Islet precursor cell (in vitro differentiated cells): ENCODE data around the gene PDIK1L.

Experiments used
- DNase-seq: peaks from one replicate; pipeline ENCODE4 v3.0.0-alpha.2; 2018

The PDIK1L gene

DNA sequence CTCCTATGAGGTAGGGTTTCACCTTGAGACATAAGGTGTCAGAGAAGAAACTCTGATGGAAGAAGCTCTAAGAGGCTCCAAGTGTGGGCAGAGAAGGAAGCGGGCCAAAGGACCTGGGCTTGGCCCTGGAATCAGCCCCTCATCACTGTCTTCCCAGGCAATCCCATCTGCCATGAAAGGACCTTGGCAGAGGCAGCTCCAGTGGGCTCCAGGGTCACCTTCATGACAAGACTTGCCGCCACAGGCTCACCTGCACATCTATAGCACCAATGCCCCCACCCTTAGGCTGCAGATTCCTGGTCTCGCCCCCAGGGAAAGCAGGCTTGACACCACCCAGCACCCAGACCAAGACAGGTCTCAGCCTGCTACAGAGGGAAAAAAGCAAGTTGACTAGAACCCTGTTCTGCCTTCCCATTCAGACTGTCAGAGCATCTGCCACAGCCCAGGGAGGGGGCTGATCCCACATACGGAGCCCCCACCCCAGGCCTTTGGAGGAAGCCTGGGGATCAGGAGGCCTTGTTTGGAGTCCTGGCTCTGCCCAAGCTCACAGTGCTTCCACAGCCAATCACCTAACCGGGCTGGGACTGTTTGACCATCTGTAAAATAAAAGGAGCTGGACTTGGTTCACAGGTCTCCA is 46.8 kb downstream of the PDIK1L start:
- no peak for DNase-seq

DNA sequence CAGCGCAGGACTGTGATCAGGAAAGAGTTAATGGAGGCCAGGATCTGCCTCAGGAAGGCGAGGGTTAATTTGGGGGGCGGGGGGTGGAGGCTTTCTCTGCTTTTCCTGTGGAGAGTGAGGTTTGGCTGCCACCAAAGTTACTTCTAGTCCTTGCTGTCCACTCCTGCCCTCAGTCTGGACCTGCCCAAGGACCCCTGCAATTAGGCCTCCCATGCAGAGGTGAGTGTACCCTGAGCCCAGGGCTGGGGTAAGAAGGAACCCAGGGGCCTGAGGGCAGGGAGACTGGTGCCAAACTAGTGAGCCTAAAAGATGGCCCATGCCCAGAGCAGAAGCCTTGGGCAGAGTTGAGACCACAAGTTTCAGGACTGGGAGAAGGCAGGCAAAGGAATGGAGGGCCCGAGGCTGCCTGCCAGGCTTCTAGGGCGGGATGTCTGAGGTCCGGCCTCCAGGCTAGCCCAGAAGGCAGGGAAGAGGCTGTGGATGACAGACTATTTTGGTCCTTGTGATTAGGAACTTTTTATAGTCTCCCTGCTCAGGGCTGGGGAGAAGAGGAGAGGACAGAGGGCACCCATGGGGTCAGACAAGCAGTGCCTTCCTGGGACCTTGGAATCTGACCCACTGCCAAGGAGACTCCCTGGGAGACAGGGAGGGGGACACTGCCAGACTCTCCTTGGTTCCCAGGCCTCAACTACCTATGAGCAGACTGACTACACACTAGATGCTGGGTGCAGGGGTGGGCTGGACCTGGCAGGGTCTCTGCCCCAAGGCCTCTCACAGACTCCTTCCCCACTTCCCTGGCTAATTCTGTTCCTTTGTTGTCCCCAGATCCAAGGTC is 47.5 kb downstream of the PDIK1L start, which contains the start of gene FAM110D:
Gene FAM110D, plus strand, starts transcription at position 172 of the 835 bp plus-strand sequence. CDS start 2,213 bp downstream, outside the sequence.
- DNase-seq: no peak

DNA sequence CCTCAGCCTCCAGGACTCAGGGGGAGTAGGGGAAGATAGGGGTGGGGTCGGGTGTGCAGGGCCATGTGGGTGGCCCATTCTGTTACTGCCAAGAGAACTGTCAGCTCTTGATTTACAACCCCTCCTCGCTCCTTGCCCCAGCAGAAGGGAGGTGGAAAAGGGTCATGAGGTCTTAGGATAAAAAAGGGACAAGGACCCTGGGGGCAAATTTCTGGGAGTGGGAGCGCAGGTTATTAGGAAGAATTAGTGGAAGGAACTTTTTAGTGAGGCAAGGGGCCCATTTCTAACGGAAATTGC is 48.1 kb downstream of the PDIK1L start:
- DNase-seq: no peak

DNA sequence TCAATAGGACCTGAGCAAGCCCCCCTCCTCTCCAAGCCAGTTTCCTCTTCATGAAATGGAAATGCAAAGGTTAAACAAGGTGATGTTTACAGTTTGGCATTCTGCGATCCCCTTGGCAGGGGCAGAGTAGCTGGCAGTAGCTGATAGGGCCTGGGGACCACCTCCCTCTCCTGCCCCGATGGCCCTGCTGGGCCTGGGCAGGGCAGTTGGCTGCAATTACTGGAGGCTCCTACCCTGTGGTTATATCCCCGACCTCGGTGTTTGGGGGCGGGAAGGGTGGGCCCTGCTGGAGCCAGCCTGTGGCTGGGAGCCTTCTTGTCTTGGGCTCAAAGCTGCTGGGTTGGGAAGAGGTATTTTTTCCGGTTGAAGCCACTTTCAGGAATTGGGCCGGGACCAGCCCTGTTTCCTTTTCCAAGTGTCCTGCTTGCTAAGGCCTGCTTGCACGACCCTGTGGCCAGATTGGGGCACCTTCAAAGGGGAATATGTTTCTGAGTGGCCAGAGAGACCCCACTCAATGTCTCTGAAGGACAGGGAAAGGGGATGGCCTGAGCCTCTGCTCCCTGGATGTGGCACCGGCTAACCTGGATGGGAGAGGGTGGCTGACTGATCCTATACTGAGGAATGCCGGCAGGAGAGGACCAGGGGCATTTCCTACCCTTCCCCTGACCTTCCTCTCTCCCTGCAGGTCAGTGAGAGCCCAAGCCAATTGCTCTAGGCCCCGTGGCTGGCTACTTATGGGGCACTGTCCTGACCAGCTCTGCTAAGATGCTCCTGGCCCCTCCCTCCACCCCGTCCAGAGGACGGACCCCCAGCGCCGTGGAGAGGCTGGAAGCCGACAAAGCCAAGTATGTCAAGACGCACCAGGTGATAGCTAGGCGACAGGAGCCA is 49.1 kb downstream of the PDIK1L start:
- DNase-seq: no peak

DNA sequence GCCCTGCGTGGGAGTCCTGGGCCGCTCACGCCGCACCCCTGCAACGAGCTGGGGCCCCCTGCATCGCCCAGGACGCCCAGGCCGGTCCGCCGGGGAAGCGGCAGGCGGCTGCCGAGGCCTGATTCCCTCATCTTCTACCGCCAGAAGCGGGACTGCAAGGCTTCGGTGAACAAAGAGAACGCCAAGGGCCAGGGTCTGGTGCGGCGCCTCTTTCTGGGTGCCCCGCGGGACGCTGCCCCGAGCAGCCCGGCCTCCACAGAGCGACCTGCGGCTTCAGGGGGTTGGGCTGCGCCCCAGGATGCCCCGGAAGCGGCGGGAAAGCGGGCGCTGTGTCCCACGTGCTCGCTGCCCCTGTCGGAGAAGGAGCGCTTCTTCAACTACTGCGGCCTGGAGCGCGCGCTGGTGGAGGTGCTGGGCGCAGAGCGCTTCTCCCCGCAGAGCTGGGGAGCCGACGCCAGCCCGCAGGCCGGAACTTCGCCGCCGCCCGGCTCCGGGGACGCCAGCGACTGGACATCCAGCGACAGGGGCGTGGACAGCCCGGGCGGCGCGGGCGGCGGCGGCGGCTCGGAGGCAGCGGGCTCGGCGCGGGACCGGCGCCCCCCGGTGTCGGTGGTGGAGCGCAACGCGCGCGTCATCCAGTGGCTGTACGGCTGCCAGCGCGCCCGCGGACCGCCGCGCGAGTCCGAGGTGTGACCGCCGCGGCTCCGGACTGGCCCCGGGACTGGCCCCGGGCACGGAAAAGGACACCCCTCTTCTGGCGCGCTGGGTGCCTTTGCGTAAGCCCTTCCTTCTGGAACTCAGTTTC is 50.0 kb downstream of the PDIK1L start:
- peak; percentile 83 for DNase-seq

DNA sequence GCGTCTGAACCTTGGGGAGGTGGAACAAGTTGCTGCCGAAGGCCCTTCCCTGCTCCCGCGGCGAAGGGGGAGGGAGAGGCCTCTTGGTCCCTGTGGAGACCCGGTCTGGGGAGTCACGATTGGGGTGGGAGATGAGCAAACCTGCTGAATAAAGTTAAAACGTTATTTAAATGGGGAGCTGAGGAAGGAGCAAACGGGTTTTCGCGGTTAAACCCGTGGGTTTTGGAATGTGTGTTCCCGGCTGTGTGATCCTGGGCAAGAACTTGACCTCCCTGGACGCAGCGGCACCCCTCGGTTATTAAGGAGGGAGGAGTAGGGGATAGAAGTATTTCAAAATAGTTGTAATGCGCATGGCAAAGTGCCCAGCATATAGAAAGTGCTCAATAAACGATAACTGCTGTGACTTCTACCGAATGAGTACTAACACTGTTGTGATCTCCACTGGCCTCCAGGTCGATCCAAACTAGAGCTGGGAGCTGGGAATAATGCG is 50.6 kb downstream of the PDIK1L start:
- no peak for DNase-seq

DNA sequence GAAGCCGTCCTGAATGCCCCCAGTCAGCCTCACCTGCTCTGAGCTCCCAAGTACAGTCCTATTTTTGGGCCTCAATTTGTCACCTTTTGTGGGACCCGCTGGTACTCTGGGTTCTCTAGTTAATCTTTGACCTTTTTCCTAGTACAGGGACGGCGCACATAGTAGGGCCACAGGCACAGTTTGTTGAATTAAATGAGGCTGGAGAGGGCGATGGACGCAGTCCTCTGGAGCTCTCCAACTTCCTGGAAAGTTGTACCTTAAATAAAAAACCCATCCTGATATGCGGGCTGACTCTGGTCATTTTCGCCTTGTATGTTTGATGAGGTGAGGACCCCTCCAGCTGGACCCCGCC is 52.0 kb downstream of the PDIK1L start:
- no peak for DNase-seq

DNA sequence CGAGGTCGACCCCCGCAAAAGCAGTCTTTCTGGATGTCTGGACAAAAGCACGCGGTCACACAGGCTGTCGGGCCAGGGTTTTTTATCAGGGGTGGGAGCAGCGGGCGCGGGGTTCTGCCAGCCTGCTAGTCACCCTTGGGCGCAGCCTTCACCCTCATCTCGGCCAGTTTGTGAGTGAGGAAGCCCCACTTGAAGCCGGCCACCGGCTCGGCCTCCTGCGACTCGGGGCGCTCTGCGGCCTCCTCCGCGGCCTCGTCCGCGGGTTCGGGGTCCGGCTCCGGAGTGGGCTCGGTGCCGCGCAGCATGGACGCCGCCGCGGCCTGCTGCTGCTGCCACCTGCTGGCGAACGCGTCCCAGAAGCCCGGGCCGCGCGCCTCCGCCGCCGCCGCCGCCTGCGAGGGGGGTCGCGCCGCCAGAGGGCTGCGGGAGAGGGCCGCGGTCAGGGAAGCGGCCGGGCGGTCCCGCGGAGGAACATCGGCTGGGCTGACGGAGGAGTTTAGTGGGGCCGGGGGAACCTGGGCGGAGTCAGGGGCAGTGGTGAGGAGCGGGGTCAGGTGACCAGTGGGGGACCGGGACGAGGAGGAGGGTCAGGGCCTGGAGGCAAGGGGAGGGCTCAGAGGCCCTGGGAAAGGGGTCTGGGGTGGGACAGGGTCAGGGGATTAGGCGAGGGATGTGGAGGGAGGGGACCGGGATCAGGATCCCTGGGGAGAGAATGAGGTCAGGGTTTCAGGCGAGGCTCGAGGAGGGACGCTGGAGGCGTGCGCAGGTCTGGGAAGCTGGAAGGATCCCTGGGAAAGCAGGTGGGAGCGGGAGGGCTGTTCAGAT is 52.6 kb downstream of the PDIK1L start:
- peak; percentile 82 for DNase-seq

DNA sequence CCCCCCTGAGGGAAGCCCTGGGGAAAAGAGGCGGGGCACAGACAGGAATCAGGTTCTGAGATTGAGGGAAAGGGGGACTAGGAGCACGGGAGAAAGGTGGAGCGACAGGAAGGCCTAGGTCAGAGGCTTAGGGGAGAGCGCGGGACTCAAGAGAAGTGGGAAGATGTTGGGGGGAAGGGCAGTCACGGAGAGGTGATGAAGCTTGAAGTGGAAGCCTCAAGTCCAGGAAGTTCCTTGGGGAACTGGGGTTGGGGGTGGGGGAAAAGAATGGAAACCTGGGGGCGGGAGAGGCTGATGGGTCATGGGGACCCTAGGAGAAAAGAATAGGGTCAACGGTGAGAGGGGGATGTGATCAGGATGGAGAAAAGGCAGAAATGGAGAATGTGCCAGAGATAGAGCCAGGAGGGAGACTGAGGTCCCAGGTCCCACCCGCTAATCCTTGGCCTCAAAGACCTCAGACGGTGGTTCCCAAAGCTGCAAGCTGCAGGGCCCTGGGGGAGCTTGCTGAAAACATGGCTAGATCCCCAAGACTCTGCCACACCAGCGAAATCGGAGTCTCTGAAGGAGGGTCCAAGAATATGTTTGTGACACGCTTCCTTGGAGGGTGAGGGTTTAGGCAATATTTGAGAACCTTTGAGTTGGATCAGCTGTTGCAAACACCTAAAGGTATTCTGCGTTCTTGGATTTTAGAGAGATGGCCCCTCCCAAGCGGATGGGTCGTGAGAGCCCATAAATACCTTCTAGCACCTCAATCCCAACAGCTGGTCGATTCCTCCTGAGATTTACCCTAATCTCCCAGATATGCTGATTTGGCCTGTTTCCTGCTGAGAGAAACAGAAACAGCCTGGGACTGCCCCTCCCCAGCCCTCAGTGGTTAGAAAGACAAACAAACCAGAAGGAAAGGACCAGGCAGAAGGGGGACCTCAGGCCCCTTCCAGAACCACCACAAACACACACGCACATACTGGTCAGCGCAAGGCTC is 53.5 kb downstream of the PDIK1L start:
- DNase-seq: no peak

DNA sequence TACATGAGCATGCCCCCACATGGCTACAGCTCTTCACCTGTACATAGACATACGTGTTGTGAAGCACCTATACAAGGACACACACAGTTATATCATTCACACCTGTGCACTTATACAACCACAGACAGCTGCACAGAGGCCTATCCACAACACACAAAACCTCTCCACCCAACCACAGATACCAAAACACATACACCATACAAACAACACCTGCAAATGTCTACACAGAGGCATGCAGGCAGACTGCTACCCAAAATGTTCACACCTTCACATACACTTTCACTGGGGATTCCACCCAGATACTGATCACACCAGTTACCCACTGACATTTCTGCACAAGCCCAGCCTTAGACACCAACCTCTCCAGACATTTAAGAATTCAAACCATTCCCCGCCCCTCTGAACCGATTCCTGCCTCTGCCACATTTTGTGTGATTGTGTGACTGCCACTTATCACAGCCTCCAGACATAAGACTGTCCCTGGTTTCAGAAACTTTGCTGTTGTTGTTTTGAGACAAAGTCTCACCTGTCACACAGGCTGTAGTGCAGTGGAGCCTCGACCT is 55.2 kb downstream of the PDIK1L start:
- no peak for DNase-seq

DNA sequence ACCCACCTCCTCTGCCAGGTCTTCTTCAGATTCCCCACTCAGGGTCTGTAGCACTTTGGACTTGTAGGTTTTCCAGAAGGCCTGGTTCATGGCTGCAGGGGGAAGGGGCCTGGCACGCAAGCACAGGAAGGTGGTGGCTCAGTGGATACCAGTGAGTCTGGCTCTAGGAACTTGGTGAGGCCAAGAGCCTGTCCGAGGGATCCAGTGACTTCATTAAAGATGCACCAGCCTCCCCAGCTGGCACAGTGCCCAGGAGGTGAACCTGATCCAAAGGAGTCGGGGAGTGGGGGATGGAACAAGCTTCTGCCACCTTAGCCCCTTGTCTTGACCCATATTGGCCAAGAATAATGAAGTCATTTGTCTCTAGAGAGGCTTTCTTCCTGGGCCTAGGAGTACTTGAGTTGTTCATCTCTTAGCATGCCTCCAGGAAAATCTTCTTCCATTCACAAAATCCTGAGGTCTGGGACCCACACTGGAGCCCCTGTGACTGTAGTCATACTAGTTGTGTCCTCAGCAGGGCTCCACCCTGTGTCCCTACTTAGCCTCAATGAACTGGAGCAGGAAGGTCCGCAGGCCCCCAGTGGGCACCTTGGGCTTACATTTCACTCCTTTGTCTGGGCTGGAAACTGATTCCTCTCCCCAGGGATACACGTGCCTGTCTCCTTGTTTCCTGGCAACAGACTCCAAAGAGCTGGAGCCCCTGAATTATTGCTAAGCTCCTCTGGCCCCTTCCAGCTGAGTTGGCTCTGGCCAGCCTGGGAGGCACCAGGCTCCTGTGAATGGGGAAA is 57.0 kb downstream of the PDIK1L start, which contains the start of gene C1orf232:
Gene C1orf232, minus strand, starts transcription at position 554 of the 788 bp plus-strand sequence. Its CDS starts 464 bp downstream, at position 90.
- DNase-seq: no peak

DNA sequence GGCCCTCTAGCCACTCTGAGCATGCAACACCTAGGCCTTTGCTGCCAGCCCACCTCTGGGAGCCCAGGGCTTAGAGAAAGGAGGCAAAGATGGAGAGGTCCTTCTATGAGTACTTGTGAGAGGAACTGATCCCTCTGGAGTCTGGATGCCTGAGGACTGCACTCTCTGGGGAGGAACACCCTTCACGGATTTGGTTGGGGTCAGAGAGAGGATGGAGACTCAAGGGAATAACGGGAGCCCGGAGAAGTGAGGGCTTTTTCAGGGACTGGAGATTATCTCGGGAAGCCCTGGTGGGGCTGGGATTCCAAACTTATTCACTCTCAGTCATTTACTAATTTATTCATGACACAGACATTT is 57.6 kb downstream of the PDIK1L start:
- DNase-seq: no peak

DNA sequence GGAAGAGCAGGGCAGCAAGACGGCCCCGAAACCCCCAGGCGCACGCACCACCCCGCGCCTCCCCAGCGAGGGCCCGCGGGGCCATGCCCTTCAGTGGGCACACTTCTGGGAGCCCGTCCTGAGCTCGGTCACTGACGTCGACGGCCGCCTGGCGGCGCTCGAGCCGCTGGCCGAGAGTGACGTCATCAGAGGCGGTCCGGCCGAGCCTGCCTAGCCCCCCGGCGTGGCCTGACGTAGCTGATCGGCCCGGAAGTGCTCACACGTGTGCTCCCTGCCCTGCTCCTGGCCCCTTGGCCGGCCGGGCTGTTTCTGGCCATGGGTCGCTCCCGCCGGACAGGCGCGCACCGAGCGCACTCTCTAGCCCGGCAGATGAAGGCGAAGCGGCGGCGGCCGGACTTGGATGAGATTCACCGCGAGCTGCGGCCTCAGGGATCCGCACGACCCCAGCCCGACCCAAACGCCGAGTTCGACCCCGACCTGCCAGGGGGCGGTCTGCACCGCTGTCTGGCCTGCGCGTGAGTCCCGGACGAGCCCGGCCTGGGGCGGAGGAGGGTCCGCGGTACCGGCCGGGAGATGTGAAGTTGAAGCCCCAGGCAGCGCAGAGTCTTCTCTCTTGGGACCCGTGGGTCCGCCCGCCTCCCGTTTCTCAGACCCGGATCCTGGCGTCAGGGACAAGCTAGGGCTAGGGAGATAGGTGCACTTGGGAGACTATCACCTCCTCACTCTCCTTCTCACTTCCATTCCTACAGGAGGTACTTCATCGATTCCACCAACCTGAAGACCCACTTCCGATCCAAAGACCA is 58.2 kb downstream of the PDIK1L start, which contains the start of gene ZNF593:
Gene ZNF593, plus strand, starts transcription at position 240 of the 803 bp plus-strand sequence. Its CDS starts 76 bp downstream, at position 316.
- peak; percentile 96 for DNase-seq

DNA sequence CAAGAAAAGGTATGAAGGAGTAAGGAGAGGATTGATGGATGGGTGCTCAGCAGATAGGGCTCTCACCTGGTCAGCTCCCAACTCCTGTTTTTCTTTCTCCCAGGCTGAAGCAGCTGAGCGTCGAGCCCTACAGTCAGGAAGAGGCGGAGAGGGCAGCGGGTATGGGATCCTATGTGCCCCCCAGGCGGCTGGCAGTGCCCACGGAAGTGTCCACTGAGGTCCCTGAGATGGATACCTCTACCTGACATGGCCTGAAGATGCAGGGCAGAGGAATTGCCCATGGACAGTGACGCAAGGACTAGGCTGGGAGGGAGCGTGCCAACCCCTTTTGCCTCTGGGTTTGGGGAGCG is 58.8 kb downstream of the PDIK1L start:
- DNase-seq: no peak

DNA sequence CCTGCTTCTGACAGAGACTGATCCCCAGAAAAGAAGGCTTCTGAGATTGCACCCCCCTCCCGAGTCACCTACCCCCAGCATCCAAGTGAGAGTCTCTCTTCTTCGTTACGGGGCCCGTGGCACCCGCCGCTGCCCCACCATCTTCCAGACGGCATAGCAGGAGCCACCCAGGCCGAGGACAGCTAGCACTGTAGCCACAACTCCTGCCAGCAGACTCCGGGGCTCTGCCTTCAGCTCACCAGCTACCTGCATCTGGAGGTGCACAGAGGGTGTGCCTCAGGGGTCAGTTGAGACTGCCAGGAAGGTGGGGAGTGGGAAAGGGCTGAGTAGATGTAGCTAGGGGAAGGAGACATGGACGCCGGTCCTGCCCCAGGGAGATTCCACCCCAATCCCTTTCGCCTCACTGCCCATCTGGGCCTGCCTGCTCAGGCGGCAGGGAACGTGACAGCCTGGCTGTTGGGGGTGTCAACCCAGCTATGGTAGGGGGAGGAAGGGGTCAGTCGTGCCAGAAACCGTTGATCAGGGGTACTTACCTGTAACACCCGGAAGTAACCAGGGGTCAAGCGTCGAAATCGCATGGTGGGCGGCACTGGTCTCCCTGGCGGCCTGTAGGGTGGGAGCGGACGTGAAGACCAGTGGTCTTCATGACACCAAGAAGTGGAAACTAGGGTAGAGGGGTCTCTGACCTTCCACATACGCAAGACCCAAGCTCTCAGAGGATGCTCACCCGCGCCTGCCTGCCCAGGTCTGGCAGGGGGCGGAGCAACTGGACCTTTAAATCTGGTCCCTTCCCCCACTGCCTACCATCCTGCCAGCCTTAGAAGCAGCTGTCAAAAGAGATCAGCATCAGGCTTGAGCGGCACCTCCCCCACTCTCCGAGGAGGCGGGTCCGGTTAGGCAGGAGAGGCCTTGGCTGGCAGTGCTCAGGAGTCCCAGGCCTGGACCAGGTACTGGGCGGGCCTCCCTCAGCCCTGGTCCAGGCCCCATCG is 59.8 kb downstream of the PDIK1L start, which contains the start of gene ZNF593OS:
Gene ZNF593OS, minus strand, starts transcription at position 749 of the 989 bp plus-strand sequence. Its CDS starts 171 bp downstream, at position 578.
- DNase-seq: no peak
